Calu3 (cell line): ENCODE data around the gene TMPRSS13. TPM values are rescaled to one million over a fixed set of nuclear protein-coding genes. Genes with fewer than 3 reads are reported as not detected.

Experiments used
- BruUV-seq: library from RNA; stranded (reverse); fragments of 400-500 nt; replicated peaks from 2 replicates; lab custom pipeline; 2021; lab: Mats Ljungman, UMichigan
- CTCF ChIA-PET: fragments of 300-600 bp; sonication (Branson Sonifier 250); formaldehyde crosslinking; loops from one replicate; lab custom pipeline; 2022; ENCODE audit warnings: antibody characterized with exemption; lab: Charles Lee
- DNase-seq: peaks from one replicate; pipeline ENCODE4 v3.0.0; 2022
- H3K27ac Mint-ChIP-seq: one replicate; pipeline ENCODE4 v1.8.0; 2022; ENCODE audit warnings: mixed read lengths; ENCODE audit not compliant: unreplicated experiment
- H3K27me3 Mint-ChIP-seq: one replicate; pipeline ENCODE4 v1.8.0; 2022; ENCODE audit warnings: mixed read lengths; ENCODE audit not compliant: unreplicated experiment
- H3K36me3 Mint-ChIP-seq: one replicate; pipeline ENCODE4 v1.8.0; 2022; ENCODE audit warnings: mild to moderate bottlenecking, moderate library complexity, mixed read lengths; ENCODE audit not compliant: insufficient read depth, unreplicated experiment
- H3K4me1 Mint-ChIP-seq: one replicate; pipeline ENCODE4 v1.8.0; 2022; ENCODE audit warnings: mild to moderate bottlenecking, low read depth, mixed read lengths; ENCODE audit not compliant: unreplicated experiment
- H3K4me3 Mint-ChIP-seq: one replicate; pipeline ENCODE4 v1.8.0; 2022; ENCODE audit warnings: mild to moderate bottlenecking, low read depth, moderate library complexity, mixed read lengths; ENCODE audit not compliant: unreplicated experiment
- H3K9me3 Mint-ChIP-seq: one replicate; pipeline ENCODE4 v1.8.0; 2022; ENCODE audit warnings: low read depth, mixed read lengths; ENCODE audit not compliant: unreplicated experiment
- CTCF ChIP-seq: fragments of 200-600 bp; IDR thresholded peaks from one replicate; pipeline ENCODE4 v1.8.0; 2022; ENCODE audit warnings: antibody characterized with exemption; ENCODE audit not compliant: unreplicated experiment
- intact Hi-C: fragments of 100-400 bp; cut with micrococcal nuclease; formaldehyde crosslinking; loops from one replicate; pipeline ENCODE4 v1.10.0; 2022; ENCODE audit not compliant: unreplicated experiment
- total RNA-seq: library from RNA; stranded (reverse); gene quantifications from 2 replicates; pipeline ENCODE4 v1.2.3, GENCODE V29; 2022

TMPRSS13 gene
- total RNA-seq, 1 experiment from 2014 or later = 2.3 TPM

- Mint-ChIP-seq H3K4me3 (no peak overlapping the region), H3K4me1 (no peaks in the 10 kb centered on the region), H3K27ac (no peak overlapping the region), H3K9me3 (no peaks in the 10 kb centered on the region), H3K27me3 (peaks cover 34% of the 10 kb centered on the region), H3K36me3 (no peaks in the 10 kb centered on the region)
- no TSS peak for BruUV-seq
- CTCF ChIA-PET = no interaction called here
- intact Hi-C loops = no loop called here
- no peak for DNase-seq
- TF ChIP-seq CTCF = no peak
These were observed 27.6 kb downstream of the TMPRSS13 start for GRCh38 chr11:117901601-117902000.

GRCh38 chr11:117900720-117901440, 28.3 kb downstream of the TMPRSS13 start:
- Mint-ChIP-seq H3K27me3 (peaks cover 41% of the 10 kb centered on the region), H3K27ac (no peak overlapping the region), H3K9me3 (no peaks in the 10 kb centered on the region), H3K4me3 (no peak overlapping the region), H3K36me3 (no peaks in the 10 kb centered on the region), H3K4me1 (no peaks in the 10 kb centered on the region)
- no peak for DNase-seq
- CTCF ChIA-PET = no interaction called here
- TF ChIP-seq CTCF = no peak
- intact Hi-C loops = no loop called here
- BruUV-seq = no TSS peak

GRCh38 chr11:117900121-117900648, 29.0 kb downstream of the TMPRSS13 start:
- BruUV-seq = no TSS peak
- intact Hi-C loops = no loop called here
- DNase-seq = no peak
- H3K36me3 Mint-ChIP-seq = no peaks in the 10 kb centered on the region
- TF ChIP-seq CTCF = no peak
- no peaks in the 10 kb centered on the region for H3K4me1 Mint-ChIP-seq
- H3K27ac Mint-ChIP-seq = no peak overlapping the region
- H3K4me3 Mint-ChIP-seq = no peak overlapping the region
- H3K9me3 Mint-ChIP-seq = no peaks in the 10 kb centered on the region
- peaks cover 44% of the 10 kb centered on the region for H3K27me3 Mint-ChIP-seq
- CTCF ChIA-PET = interaction anchor here (0.5 kb wide), 1 partner anchor 30 kb away, joined by 3 read pairs; no protein-coding TSS in a partner anchor

- DNase-seq = no peak
These were observed 31.1 kb downstream of the TMPRSS13 start for GRCh38 chr11:117898059-117898458.

More at GRCh38 chr11:117898059-117898458, 31.1 kb downstream of the TMPRSS13 start:
- intact Hi-C loops = no loop called here
- no peaks in the 10 kb centered on the region for H3K9me3 Mint-ChIP-seq
- peaks cover 44% of the 10 kb centered on the region for H3K27me3 Mint-ChIP-seq
- no peak overlapping the region for H3K27ac Mint-ChIP-seq
- H3K4me3 Mint-ChIP-seq = no peak overlapping the region
- no TSS peak for BruUV-seq
- no peak for TF ChIP-seq CTCF
- H3K4me1 Mint-ChIP-seq = no peaks in the 10 kb centered on the region
- CTCF ChIA-PET = no interaction called here
- H3K36me3 Mint-ChIP-seq = no peaks in the 10 kb centered on the region
